HG03108 (cell line): ENCODE results near the gene SKI.

Experiments used
- ATAC-seq: cut with Tn5 transposase; IDR thresholded peaks from one replicate; pipeline ENCODE4 v1.9.1; 2021; ENCODE audit warnings: moderate library complexity; ENCODE audit not compliant: unreplicated experiment

Gene SKI

DNA sequence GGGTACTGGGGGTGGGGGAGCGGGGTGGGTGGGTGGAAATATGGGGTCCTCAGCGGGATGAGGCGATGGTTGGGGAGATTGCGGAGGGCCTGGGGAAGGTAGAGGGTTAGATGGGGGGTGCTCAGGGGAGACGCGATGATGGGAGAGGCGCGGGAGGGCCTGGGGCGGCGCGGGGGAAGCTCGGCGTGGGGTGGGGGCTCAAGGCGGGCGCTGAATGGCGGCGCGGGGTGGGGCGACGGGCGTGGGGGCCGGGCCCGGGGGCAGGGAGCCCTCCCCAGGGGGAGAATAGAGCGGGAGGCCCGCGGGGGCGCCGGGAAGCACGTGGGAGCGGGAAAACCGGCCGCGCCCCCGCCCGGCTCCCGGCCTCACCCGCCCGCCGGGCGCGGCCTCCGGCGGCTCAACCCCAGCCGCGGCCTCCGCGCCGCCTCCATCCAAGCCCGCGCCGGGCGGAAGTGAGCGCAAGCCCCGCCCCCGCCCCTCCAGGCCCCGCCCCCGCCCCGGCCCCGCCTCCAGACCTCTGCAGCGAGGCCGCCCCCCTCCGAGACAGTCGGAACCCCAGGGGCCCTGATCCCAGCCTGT lies 33.7 kb upstream of the SKI start, which contains the start of gene FAAP20:
Gene FAAP20, minus strand, starts transcription at position 454 of the 579 bp plus-strand sequence. Its CDS starts 23 bp downstream, at position 431.
- ATAC-seq = peak; percentile 41

GRCh38 chr1:2194898-2195673 lies 33.0 kb upstream of the SKI start:
- ATAC-seq = peak; percentile 53

- ATAC-seq = no peak
These were observed 32.3 kb upstream of the SKI start for GRCh38 chr1:2195785-2196184.

GRCh38 chr1:2196901-2197638 lies 31.0 kb upstream of the SKI start:
- ATAC-seq = no peak

DNA sequence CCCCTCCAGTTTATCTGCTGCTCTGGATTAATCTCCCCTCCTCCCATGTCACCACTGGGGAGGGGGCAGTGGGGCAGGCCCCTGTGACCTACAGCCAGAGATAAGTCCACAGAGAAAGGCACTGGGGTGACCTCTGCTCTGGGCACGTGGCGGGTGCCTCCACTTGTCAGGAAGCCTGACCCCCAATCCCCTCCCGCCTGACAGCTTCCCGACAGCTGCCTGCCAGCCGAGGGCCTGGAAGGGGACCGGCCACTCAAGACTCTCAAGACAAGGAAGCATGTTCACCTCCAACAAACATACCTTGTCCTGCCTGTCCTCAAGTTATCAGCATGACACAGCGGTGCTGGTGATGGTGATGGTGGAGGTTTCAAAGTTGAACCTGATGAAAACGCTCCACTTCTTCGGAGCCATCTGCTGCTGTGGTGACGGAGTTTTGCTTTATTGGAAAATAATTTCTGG lies 30.4 kb upstream of the SKI start:
- ATAC-seq = no peak

DNA sequence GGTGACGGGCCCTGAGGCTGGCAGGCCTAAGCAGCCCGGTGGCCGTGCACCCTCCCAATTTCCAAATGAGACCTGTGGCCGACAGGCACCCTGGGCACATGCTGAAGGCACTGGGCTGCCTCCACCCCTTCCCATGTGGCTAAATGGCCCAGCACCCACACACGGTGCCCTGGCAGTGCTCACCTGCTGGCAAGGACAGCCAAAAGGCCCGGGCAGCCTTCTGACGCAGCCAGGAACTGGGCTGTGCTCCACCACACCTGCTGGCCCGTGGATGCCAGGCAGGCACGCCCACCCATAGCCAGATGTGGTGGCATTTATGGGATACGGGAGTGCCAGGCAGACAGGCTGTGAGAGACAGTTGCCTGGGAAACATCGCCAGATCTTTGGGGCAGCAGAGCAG lies 29.5 kb upstream of the SKI start:
- ATAC-seq = no peak

- peak; percentile 30 for ATAC-seq
These were observed 28.9 kb upstream of the SKI start for GRCh38 chr1:2199042-2199810.

DNA sequence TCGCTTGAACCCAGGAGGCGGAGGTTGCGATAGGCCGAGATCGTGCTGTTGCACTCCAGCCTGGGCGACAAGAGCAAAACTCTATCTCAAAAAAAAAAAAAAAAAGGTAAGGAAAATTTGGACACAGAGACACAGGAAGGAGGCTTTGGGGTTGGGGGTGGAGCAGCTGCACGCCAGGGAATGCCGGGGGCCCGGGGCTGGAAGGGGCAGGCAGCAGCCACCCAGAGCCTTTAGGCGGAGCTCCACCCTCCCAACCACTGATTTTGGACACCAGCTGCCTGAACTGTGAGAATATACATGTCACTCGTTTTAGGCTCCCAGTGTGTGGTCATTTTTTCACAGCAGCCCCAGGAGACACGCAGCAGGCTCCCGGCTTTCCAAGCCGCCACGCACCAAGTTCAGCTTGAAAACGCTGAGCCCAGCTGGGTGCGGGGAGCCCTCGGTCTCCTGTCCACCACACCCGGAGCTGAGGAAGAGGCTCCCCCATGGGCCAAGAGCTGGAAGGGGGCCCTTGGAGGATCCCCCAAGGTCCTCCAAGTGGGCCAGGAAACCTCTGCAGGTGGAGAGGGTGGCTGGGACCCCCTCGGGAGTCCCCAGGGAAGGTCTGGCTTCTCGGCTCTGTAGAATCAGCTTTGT lies 27.7 kb upstream of the SKI start:
- no peak for ATAC-seq

- no peak for ATAC-seq
These were observed 27.1 kb upstream of the SKI start for GRCh38 chr1:2201062-2201461.

DNA sequence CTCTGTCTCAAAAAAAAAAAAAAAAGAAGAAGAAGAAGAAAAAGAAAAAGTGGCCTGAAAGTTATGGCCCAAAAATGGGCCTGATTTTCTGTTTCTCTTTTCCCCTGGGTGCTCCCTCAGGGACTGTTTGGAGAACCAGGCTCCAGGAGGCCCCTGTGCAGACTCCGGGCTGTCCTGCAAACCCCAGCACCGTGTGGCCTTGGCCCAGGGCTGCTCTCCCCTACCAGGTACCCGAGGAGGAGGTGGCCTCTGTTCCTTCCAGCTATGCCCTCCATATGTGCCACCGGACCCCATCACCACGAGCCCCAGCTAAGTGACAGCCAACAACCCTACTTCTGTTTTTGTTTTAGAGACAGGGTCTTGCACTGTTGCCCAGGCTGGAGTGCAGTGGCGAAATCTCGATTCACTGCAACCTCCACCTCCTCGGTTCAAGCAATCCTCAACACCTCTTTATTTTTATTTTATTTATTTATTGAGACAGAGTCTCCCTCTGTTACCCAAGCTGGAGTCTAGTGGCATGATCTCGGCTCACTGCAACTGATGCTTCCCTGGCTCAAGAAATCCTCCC lies 26.0 kb upstream of the SKI start:
- no peak for ATAC-seq

GRCh38 chr1:2202843-2203601 lies 25.1 kb upstream of the SKI start:
- ATAC-seq = no peak

GRCh38 chr1:2203671-2204414 lies 24.3 kb upstream of the SKI start:
- ATAC-seq = no peak

DNA sequence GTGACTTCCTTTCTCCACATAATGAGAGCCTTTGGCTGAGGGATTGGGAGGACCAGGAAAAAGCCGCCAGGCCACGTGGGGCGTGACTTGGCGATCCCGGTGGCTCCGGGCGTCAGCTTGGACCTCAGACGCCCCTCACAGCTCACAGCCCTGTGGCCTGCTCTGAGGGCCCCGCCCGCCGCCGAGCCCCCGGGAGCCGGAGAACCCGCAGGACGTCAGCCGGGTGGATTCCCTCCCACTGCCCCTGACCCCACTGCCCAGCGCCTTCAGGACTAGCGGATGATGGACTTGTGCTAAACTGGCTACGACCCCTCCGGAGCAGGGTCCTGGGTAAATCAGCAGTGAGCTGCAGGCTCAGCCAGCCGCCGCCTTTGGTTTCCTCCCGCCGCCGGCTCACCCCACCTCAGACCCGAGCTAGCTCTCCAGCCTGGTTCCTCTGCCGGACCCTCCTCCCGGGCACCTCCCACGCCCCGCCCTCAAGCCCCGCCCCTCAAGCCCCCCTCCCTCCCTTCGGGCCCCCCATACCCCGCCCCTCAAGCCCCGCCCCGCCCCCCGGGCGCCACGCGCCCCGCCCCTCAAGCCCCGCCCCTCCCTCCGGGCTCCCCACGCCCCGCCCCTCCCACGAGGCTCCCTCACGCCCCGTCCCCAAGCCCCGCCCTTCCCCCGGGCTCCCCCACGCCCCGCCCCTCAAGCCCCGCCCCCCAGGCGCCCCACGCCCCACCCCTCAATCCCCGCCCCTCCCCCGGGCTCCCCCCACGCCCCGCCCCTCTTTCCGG lies 23.5 kb upstream of the SKI start:
- no peak for ATAC-seq

DNA sequence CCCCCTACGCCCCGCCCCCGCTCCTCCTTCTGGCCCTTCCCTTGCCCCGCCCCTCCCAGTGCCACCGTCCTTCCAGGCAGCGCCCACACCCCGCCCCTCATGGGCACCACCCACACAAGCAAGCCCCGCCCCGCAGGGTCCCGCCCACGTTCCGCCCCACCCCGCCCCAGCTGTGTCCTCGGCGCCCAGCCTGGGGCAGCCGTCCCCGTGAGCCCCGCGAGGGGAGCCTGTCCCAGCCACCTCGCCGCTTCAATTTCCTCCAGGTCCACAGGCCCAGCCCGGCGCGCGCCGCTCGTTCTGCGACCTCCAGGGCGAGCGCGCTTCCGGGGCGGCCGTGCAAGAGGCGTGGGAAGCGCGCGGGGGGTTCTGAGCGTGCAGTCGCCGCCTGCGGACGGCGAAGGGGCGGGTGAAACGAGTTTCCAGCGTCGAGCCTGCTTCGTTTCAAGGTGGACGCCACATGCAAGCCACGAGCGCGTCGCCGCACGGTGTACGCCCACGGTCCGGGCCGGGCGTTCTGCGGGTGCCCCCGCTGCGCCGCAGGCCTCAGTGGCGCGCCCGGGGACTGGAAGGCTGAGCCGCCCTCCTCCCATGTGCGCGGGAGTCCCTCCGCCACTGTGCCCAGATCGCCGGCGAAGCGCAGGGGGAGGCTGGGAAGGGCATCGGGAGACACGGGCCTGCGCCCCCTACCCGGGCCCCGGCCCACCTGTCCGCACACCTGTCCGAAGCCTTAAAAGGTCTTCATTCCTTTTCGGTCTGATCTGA lies 22.7 kb upstream of the SKI start:
- ATAC-seq = peak; percentile 49

DNA sequence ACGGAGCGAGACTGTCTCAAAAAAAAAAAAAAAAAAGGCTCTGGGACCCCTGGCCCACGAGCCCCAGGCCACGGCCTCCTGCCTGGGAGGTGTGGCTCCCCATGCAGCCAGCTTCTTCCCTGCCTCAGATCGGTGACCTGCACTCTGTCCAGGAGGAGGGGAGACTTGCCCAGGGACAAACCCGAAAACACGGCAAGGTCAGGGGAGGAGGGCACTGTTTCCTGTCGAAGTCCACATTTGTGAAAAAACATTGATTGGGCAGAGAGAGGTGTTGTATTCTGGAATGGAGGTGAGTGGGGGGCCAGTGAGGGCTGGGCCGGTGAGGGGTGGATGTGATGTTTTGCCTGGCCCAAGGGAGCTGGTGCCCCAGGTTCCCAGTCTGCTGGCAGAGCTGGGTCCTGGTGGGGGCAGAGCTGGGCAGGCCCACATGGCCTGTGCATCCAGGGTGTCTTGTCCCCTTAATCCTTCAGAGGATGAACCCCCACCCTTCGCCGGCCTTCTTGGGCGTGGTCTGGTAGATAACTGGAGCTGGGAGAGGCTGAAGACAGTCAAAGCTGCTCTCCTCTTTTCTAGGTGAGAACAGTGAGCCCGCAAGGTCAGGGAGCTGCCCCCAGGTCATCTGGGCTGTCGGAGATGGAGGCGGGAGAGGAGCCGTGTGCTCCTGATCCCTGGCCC lies 21.2 kb upstream of the SKI start:
- no peak for ATAC-seq

GRCh38 chr1:2208309-2209239 lies 19.5 kb upstream of the SKI start:
- no peak for ATAC-seq
